Nephron (organoid): ENCODE data around the gene EIF1AX.

ENCODE experiments used
- H3K27ac Mint-ChIP-seq, 3 experiments: 2 replicates each; pipeline ENCODE4 v1.8.0; 2020; ENCODE audit warnings: mixed read lengths in 3 of 3, mild to moderate bottlenecking in 2 of 3, moderate library complexity in 1 of 3
- H3K27me3 Mint-ChIP-seq: 2 replicates; pipeline ENCODE4 v1.8.0; 2021; ENCODE audit warnings: low read depth, mild to moderate bottlenecking, moderate library complexity, mixed read lengths
- H3K36me3 Mint-ChIP-seq: 2 replicates; pipeline ENCODE4 v1.8.0; 2020; ENCODE audit warnings: low read depth, mixed read lengths
- H3K4me1 Mint-ChIP-seq: 2 replicates; pipeline ENCODE4 v1.8.0; 2020; ENCODE audit warnings: mixed read lengths
- H3K4me3 Mint-ChIP-seq, 3 experiments: 2 replicates each; pipeline ENCODE4 v1.8.0; 2020; ENCODE audit warnings: mild to moderate bottlenecking in 3 of 3, mixed read lengths in 3 of 3, moderate library complexity in 2 of 3
- H3K9me3 Mint-ChIP-seq: 2 replicates; pipeline ENCODE4 v1.8.0; 2020; ENCODE audit warnings: mixed read lengths
- CTCF ChIP-seq, 3 experiments: fragments of 200-600 bp; sonication (generic); IDR thresholded peaks; one replicate each; pipeline ENCODE4 v1.5.0; 2021; ENCODE audit warnings: antibody characterized with exemption in 3 of 3; ENCODE audit not compliant: unreplicated experiment in 3 of 3

The EIF1AX gene

GRCh38 chrX:20147561-20147960 is 5.9 kb upstream of the EIF1AX start:
- Mint-ChIP-seq H3K4me3 (no peak overlapping the region), H3K9me3 (peaks cover 7% of the 10 kb centered on the region), H3K36me3 (peaks cover 18% of the 10 kb centered on the region), H3K27ac (no peak overlapping the region), H3K27me3 (no peaks in the 10 kb centered on the region), H3K4me1 (no peaks in the 10 kb centered on the region)
- TF ChIP-seq CTCF (IDR thresholded peaks at IDR 0.05; ENCODE audit: unreplicated experiment in 3 of 3) = no peak

GRCh38 chrX:20144491-20144890 is 2.9 kb upstream of the EIF1AX start:
- H3K27ac Mint-ChIP-seq = no peak overlapping the region
- H3K4me3 Mint-ChIP-seq = no peak overlapping the region
- no peak for TF ChIP-seq CTCF (IDR thresholded peaks at IDR 0.05; ENCODE audit: unreplicated experiment in 3 of 3)
- peaks cover 7% of the 10 kb centered on the region for H3K9me3 Mint-ChIP-seq
- H3K27me3 Mint-ChIP-seq = no peaks in the 10 kb centered on the region
- peaks cover 12% of the 10 kb centered on the region for H3K36me3 Mint-ChIP-seq
- peaks cover 11% of the 10 kb centered on the region for H3K4me1 Mint-ChIP-seq

GRCh38 chrX:20143561-20143960 is 1.9 kb upstream of the EIF1AX start:
- no peak overlapping the region for H3K27ac Mint-ChIP-seq
- peaks cover 7% of the 10 kb centered on the region for H3K9me3 Mint-ChIP-seq
- TF ChIP-seq CTCF (IDR thresholded peaks at IDR 0.05; ENCODE audit: unreplicated experiment in 3 of 3) = no peak
- peaks cover 13% of the 10 kb centered on the region for H3K36me3 Mint-ChIP-seq
- peak overlapping the region in 2 of 3 experiments; percentile 14 to 71 for H3K4me3 Mint-ChIP-seq
- no peaks in the 10 kb centered on the region for H3K27me3 Mint-ChIP-seq
- peaks cover 16% of the 10 kb centered on the region for H3K4me1 Mint-ChIP-seq

GRCh38 chrX:20143111-20143510 is 1.5 kb upstream of the EIF1AX start:
- H3K27ac Mint-ChIP-seq = peak overlapping the region in 2 of 3 experiments; percentile 7 to 47
- peaks cover 16% of the 10 kb centered on the region for H3K4me1 Mint-ChIP-seq
- peak overlapping the region; percentile 61 to 78 (median 71) for H3K4me3 Mint-ChIP-seq
- TF ChIP-seq CTCF (IDR thresholded peaks at IDR 0.05; ENCODE audit: unreplicated experiment in 3 of 3) = no peak
- H3K36me3 Mint-ChIP-seq = peaks cover 14% of the 10 kb centered on the region
- no peaks in the 10 kb centered on the region for H3K27me3 Mint-ChIP-seq
- peaks cover 7% of the 10 kb centered on the region for H3K9me3 Mint-ChIP-seq

DNA sequence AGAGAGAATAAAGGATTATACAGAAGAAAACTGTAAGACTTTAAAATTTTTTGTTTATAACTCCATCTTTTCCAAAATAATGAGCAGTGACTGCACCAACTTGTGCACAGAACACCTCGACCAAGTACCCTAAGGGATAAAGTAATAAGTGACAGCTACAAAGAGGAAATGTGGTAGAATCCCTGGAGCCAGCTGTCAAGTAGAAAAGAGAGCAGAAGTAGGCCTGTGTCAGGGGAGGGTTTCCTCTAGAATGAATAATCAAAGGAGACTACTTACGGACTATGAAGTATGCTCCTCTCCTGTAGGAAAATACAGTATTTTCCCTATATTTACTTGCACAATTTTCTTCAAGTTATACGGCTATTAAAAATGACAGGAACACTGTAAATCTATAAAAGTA is 1.2 kb downstream of the EIF1AX start:
- Mint-ChIP-seq H3K36me3 (peaks cover 36% of the 10 kb centered on the region), H3K4me1 (peaks cover 16% of the 10 kb centered on the region), H3K4me3 (peak overlapping the region; percentile 90 to 93 (median 92)), H3K27ac (peak overlapping the region in 2 of 3 experiments; percentile 65 to 93), H3K9me3 (no peaks in the 10 kb centered on the region), H3K27me3 (no peaks in the 10 kb centered on the region)
- TF ChIP-seq CTCF (IDR thresholded peaks at IDR 0.05; ENCODE audit: unreplicated experiment in 3 of 3) = no peak

GRCh38 chrX:20139966-20140365 is 1.7 kb downstream of the EIF1AX start:
- H3K27me3 Mint-ChIP-seq = no peaks in the 10 kb centered on the region
- TF ChIP-seq CTCF (IDR thresholded peaks at IDR 0.05; ENCODE audit: unreplicated experiment in 3 of 3) = no peak
- H3K4me3 Mint-ChIP-seq = peak overlapping the region; percentile 90 to 93 (median 92)
- peaks cover 16% of the 10 kb centered on the region for H3K4me1 Mint-ChIP-seq
- H3K9me3 Mint-ChIP-seq = no peaks in the 10 kb centered on the region
- H3K27ac Mint-ChIP-seq = peak overlapping the region in 1 of 3 experiments; percentile 65
- peaks cover 38% of the 10 kb centered on the region for H3K36me3 Mint-ChIP-seq
